Activated CD8-positive, alpha-beta memory T cell treated with anti-CD3 and anti-CD28 coated beads, Interleukin-2, amount 50 U/mL, for 4 hours (primary cell): ENCODE results near the gene ADPRS.

Source experiments
- DNase-seq: peaks from one replicate; pipeline ENCODE4 v3.0.0-alpha.2; 2020

ADPRS gene

DNA sequence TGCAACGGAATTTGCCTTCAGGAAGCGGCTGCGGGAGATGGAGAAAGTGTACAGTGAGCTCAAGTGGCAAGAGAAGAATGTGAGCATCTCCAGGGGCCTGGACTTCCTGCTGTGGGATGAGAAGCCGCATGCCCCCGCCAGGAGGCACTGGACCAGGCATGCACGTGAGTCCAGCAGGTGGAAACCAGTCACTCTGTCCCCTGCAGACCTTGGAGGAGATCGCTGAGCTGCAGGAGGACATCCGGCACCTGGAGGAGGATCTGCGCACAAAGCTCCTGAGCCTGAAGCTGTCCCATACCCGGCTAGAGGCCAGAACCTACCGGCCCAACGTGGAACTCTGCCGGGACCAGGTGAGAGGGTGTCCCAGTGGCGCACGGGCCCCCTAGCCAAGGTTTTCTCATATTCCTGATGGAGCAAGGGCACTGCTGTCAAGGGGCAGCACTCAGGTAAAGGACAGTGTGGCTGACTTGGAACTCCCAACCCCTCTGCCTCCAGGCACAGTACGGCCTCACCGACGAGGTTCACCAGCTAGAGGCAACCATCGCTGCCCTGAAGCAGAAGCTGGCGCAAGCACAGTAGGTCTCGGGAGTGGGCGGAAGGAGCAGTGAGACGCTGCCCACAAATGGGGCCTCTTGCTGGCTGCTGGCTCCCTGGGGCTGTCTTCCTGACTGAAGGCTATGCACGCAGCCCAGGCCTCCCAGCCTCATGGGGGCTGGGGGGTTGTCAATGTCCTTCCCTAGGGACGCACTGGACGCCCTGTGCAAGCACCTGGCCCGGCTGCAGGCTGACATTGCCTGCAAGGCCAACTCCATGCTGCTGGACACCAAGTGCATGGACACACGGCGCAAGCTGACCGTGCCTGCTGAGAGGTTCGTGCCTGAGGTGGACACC is 1.2 kb upstream of the ADPRS start:
- no peak for DNase-seq

DNA sequence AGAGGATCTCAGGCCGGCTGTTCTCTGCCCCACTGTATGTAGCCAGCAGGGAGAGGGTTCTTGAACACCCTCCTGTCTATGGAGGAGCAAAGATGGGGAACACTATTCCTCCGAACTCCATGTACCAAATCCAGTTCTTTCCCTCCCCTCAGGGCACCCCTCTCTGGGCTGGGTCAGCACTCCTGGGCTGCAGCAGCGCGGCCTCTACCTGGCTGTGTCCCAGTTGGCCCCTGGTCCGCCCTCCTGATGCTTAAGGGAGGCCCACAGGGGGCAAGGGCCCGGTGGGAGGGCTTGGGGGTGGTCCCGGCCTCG is 471 bp upstream of the ADPRS start:
- DNase-seq: no peak

DNA sequence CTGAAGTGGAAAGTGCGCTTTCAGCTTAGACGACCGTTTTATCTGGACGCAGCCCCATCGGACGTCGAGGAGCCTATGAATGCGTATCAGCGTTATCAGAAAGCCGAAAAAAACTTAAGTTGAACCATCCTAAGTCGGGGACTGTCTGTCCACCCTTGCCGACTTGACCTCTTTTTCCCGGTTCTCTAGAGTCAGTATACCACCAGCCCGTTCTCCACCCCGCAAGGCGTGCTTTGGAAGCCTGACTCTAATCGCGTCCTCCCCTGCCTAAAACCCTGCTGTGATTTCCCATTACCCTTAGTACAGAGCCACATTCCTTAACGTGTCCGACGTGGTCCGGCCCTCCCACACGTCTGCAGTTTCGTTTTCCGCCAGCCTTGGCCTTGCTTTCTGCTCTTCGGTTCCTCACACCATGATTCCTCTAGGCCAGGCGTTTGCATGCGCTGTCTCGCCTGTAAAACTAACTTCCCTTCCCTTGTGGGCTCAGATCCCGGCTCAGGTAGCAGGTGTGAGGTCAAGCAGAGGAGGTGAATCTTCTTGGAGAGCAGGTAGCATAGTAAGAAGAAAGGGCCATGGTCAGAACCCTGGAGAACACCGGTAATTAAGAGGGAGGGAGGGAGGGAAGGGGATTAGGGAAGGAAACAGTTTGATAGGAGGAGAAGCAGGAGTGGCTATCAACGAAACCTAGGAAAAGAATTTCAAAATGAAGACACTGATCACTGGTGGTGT is 865 bp downstream of the ADPRS start:
- DNase-seq: no peak

DNA sequence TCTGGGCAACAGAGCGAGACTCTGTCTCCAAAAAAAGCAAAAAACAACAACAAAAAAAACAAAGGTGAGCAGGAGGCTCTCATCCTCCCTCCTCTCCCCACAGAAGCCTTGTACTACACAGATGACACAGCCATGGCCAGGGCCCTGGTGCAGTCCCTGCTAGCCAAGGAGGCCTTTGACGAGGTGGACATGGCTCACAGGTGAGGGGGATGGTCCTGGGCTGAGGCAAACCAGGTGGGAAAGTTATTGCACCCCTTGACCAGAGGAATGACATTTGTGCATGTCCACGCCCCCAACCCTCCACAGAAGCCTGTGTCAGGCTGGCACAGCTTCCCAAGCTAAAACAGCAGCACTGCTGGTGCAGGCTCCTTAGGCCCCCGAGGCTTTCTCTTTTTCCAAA is 2.4 kb downstream of the ADPRS start:
- DNase-seq: no peak

DNA sequence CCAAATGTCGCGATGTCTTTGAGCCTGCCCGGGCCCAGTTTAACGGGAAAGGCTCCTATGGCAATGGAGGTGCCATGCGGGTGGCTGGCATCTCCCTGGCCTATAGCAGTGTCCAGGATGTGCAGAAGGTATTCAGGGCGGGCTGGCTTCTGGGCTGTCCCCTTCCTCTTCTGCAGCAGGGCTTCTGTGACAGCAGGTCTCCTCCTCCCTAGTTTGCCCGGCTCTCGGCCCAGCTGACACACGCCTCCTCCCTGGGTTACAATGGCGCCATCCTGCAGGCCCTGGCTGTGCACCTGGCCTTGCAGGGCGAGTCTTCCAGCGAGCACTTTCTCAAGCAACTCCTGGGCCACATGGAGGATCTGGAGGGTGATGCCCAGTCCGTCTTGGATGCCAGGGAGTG is 3.0 kb downstream of the ADPRS start:
- no peak for DNase-seq

DNA sequence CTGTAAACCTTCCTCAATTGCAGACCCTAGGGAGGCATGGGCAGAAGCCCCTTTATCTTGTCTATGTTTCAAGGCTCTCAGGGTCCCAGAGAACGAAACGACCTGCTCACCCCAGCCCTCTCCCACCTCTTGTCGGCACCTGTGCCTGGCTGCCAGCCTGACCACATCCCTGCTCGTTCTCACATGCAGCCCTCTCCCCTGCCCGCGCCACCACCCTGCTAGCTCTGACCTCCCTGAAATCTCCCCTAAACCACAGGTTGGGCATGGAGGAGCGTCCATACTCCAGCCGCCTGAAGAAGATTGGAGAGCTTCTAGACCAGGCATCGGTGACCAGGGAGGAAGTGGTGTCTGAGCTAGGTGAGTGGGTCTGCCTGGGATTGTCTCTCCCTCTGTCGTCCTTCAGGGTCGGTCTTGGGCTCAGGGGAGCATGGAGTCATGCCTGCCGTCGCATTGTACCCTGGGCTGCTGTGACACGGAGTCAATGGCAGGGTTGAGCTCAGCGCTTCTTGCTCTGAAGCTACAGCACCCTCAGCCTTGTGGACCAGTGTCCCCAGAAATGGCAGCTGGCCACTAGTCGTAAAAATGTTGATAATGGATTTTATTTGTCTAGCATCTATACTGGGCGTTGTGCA is 3.6 kb downstream of the ADPRS start:
- no peak for DNase-seq

DNA sequence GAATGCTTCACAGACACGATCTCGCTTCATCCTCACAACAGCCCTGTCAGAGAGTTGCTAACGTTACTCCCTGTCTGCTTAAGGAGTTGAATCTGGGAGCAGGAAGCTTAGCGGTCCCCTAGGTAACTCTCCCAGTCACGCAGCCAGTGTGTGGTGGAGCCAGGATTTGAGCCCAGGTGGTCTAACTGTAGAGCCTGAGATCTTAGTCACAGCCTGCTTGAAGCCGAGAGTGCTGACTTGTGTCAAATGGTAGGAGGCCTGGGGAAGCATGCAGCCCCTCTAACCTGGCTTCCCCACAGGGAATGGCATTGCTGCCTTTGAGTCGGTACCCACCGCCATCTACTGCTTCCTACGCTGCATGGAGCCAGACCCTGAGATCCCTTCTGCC is 4.1 kb downstream of the ADPRS start:
- no peak for DNase-seq

DNA sequence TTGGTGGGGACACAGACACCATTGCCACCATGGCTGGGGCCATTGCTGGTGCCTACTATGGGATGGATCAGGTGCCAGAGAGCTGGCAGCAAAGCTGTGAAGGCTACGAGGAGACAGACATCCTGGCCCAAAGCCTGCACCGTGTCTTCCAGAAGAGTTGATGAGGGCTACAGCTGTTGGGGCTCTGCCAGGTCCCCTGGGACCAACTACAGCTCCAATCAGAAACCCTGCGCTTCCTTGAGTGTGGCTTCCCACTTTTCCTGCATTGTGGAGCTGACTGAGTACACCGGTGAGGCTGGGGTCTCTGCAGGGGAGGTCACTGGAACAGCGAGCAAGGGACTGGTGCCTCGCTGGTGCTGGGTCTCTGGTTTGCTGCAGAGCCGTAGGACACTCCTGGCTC is 4.5 kb downstream of the ADPRS start:
- no peak for DNase-seq

DNA sequence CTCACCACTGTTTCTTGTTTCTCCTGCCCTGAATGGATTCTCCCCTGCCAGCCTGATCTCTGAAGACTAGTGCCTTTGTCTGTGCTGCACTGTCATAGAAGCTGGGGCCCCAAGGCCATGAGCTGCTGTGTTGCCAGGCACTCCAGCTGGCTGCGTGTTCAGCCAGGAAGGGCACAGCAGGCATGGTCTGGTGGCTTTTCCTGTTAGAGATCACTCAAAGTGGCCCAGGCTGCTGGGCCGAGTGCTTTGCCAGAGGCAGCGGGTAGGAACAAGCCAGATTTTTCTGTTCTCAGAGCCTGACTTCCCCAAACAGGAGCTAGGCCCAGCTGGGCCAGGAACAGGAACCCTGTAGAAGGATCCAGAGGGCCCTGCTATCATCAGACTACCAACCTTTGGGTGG is 5.2 kb downstream of the ADPRS start:
- DNase-seq: no peak

DNA sequence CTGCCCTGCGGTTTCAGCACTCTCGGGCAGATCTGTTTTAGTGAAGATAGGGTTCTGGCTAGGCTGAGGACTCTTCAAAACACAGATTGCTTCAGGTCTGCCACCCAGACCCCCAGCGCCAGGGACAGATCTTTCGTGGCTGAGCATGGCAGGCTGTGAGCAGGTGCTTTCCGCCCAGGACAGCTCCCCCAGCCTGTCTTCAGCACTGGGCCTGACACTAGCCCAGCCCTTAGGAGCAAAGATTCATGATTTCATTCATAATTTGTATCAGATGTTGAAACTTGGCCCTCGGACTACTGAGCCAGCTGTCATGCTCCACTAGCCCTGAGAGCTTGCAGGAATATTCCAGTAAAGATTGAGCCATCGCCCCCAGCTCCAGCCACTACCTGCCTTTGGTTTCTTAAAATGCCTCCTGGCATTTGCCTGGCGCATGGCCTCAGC is 5.9 kb downstream of the ADPRS start:
- no peak for DNase-seq

DNA sequence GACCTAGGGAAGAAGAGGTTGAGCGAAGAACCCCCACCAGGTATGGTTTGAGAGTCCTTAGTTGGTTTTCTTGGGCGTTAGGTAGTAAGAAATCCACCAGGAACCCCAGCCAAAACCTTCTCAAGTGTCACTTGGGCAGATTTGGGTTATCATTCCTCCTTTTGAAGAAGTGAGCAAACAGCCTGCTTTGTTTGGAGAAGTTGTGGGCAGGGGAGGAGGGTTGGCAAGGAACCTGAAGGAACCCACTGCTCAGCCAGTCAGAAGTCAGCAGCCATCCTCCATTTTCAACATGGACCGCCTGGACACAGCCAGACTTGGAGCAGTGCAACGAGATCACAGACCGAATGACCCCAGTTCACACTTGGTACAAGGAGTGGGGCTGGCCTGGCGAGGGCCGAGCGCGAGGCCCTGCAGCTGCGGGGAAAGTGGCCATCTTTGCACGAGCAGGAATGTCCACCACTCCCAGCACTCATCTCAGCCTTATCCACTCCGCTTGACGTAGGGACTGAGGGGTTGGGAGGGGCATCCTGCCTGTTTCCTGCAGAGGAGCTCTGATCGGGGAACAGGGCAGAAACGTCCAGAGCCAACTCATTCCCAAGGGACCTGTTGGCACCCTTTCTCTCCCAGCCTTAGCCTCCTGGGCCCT is 7.2 kb downstream of the ADPRS start:
- no peak for DNase-seq

DNA sequence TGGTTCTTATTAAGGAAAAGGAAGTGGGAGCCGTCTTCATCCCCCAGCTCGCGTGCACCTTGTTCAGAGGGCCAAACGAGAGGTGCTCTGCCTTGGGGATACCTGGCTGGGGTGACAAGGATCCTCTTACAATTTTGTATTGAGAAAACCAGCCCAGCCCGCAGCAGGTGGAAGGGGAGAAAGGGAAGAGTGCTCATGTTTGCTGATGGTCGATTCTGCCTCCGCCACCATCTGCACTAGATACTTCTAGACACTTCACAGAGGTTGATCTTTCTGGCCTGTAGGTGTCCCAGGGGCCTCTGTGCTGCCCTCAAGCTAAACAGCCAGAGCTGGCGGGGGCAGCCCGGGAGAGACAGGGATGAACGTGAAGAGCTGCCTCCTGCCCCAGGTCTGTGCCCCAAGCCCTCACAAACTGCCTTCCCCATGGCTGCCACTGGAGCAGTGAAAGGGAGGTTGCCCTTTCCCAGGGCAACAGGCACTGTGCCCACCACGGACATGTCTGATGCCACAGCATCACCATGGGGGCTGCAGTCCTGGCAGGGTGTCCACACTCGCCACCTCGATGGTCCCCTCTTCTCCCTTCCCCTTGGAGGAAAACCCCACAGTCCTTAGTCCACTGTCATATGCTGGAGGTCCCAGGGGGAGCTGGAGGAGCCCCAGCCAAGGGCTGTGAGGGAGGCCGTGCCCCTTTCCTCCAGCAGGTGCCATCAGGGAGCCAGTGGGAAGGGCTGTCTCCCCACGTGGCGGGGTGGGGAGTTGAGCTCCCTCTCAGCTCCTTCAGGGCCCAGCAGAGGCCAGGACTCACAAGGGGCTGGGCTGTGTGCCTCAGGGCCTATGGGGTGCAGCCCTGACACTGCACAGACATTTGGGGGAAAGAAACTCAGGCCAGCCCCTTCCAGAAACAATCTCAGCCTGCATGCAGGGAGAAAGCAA is 8.1 kb downstream of the ADPRS start:
- DNase-seq: no peak

DNA sequence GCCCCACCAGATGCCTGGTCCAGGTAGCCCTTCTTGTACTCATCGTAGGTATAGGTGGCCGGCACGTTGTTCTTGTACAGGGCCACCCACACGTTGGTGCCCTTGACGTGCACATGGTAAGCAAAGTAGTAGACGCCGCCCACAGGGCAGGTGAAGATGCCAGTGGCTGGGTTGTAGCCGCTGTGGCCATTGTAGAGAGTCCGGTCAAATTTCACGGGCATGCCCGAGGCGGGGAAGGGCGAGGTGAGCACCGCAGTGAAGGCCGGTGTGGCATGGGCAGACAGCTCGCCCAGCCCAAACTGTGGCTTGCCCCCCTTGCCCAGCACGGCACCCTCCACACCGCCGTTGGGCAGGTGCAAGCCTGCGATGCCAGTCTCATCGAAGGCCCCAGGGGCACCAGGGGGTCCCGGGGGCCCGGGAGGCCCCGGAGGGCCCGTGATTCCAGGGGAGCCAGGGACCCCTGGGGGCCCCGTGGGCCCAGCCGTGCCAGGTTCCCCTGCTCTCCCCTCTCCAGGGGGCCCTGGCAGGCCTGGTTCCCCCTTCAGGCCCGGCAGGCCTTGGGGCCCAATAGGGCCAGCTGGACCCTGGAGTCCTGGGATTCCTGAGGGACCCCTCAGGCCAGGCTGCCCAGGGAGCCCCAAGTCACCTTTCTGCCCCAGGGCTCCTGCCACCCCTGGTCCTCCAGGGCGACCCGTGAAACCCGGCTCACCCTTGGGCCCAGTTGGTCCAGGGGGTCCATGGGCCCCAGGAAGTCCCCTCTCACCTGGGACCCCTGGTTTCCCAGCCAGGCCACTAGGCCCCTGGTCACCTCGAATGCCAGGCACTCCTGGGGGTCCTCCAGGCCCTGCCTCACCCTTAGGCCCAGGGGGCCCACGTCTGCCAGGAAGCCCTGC is 9.2 kb downstream of the ADPRS start:
- no peak for DNase-seq

DNA sequence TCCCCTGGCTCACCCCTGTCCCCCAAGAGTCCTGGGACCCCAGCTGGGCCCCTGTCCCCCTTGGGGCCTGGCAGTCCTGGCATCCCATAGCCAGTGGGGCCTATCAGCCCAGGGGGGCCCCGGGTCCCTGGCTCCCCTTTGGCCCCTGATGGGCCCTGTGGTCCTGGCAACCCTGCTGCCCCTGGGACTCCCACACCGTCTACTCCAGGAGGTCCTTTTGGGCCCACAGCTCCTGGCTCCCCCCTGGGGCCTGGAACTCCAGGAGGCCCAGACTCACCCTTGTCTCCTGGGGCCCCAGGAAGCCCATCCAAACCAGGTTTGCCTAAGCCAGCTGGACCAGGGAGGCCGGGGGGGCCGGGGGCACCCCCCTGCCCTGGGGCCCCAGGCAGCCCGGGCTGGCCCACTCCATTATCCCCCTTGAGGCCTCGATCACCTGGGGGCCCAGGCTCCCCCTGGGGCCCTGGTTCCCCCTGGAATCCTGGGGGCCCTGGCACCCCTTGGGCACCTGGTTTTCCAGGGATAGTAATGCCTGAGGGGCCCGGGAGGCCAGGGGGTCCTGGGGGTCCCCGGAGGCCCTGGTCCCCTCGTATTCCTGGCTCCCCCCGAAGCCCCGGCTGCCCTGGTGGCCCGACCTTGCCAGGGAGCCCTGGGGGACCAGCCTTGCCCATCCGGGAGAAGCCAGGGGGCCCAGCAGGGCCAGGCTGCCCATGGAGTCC is 10.1 kb downstream of the ADPRS start:
- no peak for DNase-seq

DNA sequence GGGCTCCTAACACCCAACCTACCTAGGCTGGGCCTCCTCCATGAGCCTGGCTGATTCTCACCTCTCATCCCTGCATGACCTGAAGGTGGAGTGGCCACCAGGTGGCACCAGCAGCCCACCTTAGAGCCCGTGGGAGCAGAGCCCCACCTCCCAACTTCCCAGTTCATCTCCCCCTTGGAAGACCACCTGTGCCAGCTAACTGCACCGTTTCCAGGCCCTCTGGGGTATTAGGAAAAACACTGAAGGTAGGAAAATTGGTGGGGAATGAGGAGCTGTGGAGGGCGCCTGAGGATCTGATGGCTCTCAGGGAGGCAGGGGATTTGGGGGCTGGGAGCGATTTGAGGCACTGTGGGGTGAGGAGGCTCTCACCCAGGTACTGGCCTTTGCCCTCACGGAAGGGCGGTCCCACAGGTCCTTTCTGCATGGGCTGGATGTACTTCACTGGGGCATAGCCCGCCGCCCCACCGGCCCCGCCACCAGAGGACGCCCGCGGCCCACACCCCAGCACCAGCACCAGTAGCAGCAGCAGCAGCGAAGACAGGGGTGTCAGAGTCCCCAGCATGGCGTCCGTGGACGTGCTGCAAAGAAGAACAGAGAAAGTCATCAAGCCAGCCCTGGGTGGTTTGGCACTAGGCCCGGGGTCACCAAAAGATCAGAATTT is 11.1 kb downstream of the ADPRS start:
- DNase-seq: peak; percentile 80

DNA sequence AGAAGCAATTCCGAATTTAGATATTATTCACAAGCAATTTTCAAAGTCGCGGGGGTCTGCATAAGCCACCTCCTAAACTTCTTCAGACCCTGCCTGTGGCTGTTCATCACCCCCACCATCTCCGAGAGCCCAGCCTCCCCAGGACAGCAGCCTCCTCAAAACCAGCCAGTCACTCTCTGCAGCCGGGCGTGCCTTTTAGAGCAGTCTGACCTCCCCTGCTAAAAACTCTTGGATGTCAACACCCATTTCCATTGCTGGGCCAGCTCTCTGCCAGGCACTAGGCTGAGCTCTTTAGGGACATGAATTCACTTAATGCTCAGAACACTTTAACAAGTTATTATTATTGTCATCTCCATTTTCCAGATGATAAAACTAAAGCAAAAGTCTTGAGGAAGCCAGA is 11.7 kb downstream of the ADPRS start:
- DNase-seq: no peak

DNA sequence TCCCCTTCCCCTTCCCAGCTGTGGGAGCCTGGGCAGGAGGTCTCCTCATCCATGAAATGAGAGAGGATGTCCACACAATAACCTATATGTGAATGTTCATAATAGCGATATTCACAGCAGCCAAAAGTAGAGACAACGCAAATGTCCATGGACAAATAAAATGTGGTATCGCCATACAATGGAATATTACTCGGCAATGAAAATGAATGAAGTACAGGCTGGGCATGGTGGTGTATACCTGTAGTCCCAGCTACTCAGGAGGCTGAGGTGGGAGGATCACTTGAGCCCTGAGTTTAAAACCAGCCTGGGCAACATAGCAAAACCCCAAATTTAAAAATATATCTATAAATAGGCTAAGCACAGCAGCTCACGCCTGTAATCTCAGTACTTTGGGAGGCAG is 12.9 kb downstream of the ADPRS start:
- DNase-seq: no peak

DNA sequence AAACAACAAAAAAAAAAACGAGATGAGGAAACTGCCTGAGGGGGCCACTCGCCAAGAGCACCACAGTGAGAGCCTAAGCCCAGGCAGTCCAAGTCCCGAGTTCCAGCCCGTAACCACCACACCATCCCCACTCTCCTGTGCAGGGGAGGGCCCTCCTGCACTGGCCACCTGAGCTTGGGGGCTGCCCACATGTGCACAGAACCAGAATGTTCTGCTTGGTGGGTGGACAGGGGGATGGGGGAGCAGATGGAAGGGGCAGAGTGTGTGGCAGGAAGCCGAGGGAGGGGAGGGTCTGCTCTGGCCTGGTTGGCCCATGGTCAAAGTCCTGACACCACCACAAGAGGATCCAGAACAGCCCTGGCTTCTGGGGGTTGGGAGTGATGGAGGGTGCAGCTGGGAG is 17.6 kb downstream of the ADPRS start:
- no peak for DNase-seq

DNA sequence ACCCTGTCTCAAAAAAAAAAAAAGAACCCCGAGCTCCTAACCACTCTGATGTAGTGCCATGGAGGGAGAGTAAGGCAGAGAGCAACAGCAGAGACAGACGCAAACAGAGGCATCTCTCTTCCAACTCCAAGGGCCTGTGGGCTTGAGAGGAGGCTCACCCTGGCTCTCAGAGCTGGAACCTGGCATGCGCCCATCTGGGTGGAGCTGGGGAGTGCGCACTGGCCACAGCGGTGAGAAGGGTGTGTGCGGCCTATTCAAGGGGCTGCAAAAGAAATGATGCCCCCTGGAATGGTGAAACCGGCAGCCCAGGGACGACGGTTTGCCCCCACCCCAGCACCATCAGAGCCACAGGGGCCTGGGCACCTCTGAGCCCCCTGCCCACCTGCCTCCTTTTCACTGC is 18.7 kb downstream of the ADPRS start:
- no peak for DNase-seq

DNA sequence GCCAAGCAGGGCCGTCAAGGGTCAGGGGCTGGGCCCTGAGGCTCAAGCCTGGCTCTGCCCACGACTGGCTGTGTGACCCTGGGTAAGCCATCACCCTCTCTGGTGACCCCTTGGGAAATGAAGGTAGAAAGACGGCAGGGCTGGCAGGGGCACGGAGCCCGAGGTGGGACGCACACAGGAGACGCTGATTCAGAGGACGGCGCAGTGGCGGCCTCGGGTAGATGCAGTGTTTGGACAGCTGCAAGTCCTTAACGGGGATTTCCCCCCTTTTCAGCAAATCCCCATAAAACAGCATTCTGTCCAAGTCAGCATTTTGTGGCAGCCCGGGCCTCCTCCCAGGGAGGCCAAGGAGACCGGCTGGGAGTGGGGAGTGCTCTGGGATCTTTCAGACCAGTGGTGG is 19.6 kb downstream of the ADPRS start:
- DNase-seq: no peak
